Endothelial cell of umbilical vein (primary cell): Measurements from ENCODE around the gene GFOD1. TPM values are rescaled to one million over a fixed set of nuclear protein-coding genes. Genes with fewer than 3 reads are reported as not detected.

Experiments used
- BruUV-seq: library from RNA; stranded (reverse); fragments of 400-500 nt; replicated peaks from 2 replicates; lab custom pipeline; 2021; lab: Mats Ljungman, UMichigan
- CTCF ChIA-PET: fragments of 300-600, 350-600 bp; sonication (Branson Sonifier 250); formaldehyde crosslinking; loops from one replicate; lab custom pipeline; 2021; ENCODE audit warnings: antibody characterized with exemption, inconsistent platforms; lab: Charles Lee
- POLR2A ChIA-PET: fragments of 300-600, 350-600 bp; sonication (Branson Sonifier 250); formaldehyde crosslinking; loops from one replicate; lab custom pipeline; 2021; ENCODE audit warnings: antibody characterized with exemption, inconsistent platforms; lab: Charles Lee
- DNase-seq: peaks from one replicate; pipeline ENCODE4 v3.0.0-alpha.2; 2011; ENCODE audit warnings: low read depth, low spot score
- FAIRE-seq: peaks from 2 replicates; lab custom pipeline; 2011; peaks lifted over from hg19 to GRCh38; lab: Jason Lieb, UNC
- H2AFZ ChIP-seq: 2 replicates; pipeline ENCODE4 v1.6.0; 2012; ENCODE audit warnings: low read depth, low read length, control low read depth, inconsistent platforms
- H3K27ac ChIP-seq: 2 replicates; pipeline ENCODE4 v1.5.1; 2011; ENCODE audit warnings: low read depth, mild to moderate bottlenecking, control low read depth, low read length, moderate library complexity; ENCODE audit not compliant: insufficient read depth
- H3K27me3 ChIP-seq, 2 experiments: 2 replicates each; pipeline versions ENCODE4 v1.6.0 to v1.6.1; 2011; ENCODE audit warnings: low read length in 2 of 2, mixed read lengths in 1 of 2; ENCODE audit not compliant: control insufficient read depth in 2 of 2, insufficient read depth in 2 of 2
- H3K36me3 ChIP-seq, 2 experiments: 2 replicates in 1 of 2; 3 replicates in 1 of 2; pipeline ENCODE4 v1.5.1; 2011; ENCODE audit warnings: low read length in 2 of 2, mild to moderate bottlenecking in 1 of 2, moderate library complexity in 1 of 2; ENCODE audit not compliant: control insufficient read depth in 2 of 2, insufficient read depth in 2 of 2; ENCODE audit errors: extremely low read depth in 1 of 2
- H3K4me1 ChIP-seq: 3 replicates; pipeline ENCODE4 v1.5.1; 2011; ENCODE audit warnings: mild to moderate bottlenecking, low read length; ENCODE audit not compliant: control insufficient read depth, insufficient read depth; ENCODE audit errors: extremely low read depth
- H3K4me2 ChIP-seq: 2 replicates; pipeline ENCODE4 v1.6.1; 2011; ENCODE audit warnings: low read length, control low read depth, mixed read lengths; ENCODE audit not compliant: insufficient read depth
- H3K4me3 ChIP-seq, 3 experiments: fragments of 200-600 bp in 1 of 3; sonication (generic), shearing (Covaris generic) in 1 of 3; replicated peaks in 1 of 3; 2 replicates each; pipeline ENCODE4 v1.5.1; 2011 to 2016; ENCODE audit warnings: control low read depth in 3 of 3, low read length in 3 of 3, mild to moderate bottlenecking in 2 of 3, inconsistent platforms in 1 of 3, low read depth in 1 of 3, moderate library complexity in 1 of 3; ENCODE audit not compliant: insufficient read depth in 1 of 3
- H3K79me2 ChIP-seq: 2 replicates; pipeline ENCODE4 v1.6.0; 2012; ENCODE audit warnings: low read length, inconsistent platforms; ENCODE audit not compliant: control insufficient read depth, insufficient read depth
- H3K9ac ChIP-seq: replicated peaks from 2 replicates; pipeline ENCODE3; 2011; ENCODE audit warnings: low read length, control low read depth; ENCODE audit not compliant: insufficient read depth; ENCODE audit errors: extremely low read depth
- H3K9me1 ChIP-seq: replicated peaks from 3 replicates; pipeline ENCODE4 v1.6.0; 2011; ENCODE audit warnings: mild to moderate bottlenecking, low read length; ENCODE audit not compliant: control insufficient read depth, insufficient read depth; ENCODE audit errors: extremely low read depth
- H3K9me3 ChIP-seq: replicated peaks from 2 replicates; pipeline ENCODE4 v1.5.1; 2012; ENCODE audit warnings: low read length, inconsistent platforms; ENCODE audit not compliant: control insufficient read depth, insufficient read depth
- H4K20me1 ChIP-seq: replicated peaks from 2 replicates; pipeline ENCODE3; 2011; ENCODE audit warnings: mild to moderate bottlenecking, low read length; ENCODE audit not compliant: control insufficient read depth, insufficient read depth; ENCODE audit errors: extremely low read depth
- EZH2 ChIP-seq: IDR thresholded peaks from 2 replicates; pipeline ENCODE4 v1.6.1; 2012; ENCODE audit warnings: borderline replicate concordance, low read depth, mild to moderate bottlenecking, moderate library complexity, low read length, inconsistent platforms; ENCODE audit not compliant: severe bottlenecking
- FOS ChIP-seq: IDR thresholded peaks from 2 replicates; pipeline ENCODE4 v1.6.1; 2011; ENCODE audit warnings: mild to moderate bottlenecking, low read length, moderate library complexity, borderline replicate concordance; ENCODE audit not compliant: insufficient read depth
- GATA2 ChIP-seq: IDR thresholded peaks from 2 replicates; pipeline ENCODE4 v1.7.0; 2011; ENCODE audit warnings: low read depth, mild to moderate bottlenecking, moderate library complexity, mixed read lengths, low read length; ENCODE audit not compliant: insufficient read length, insufficient read depth
- JUN ChIP-seq: IDR thresholded peaks from 2 replicates; pipeline ENCODE4 v1.6.1; 2011; ENCODE audit warnings: borderline replicate concordance, low read depth; ENCODE audit not compliant: insufficient read length, insufficient read depth
- MYC ChIP-seq: IDR thresholded peaks from one replicate; pipeline ENCODE4 v1.6.1; 2011; ENCODE audit warnings: mild to moderate bottlenecking, low read depth, low read length
- POLR2A ChIP-seq: IDR thresholded peaks from 2 replicates; pipeline ENCODE4 v1.6.1; 2012; ENCODE audit warnings: low read depth, mild to moderate bottlenecking, control low read depth, low read length
- POLR2AphosphoS5 ChIP-seq: IDR thresholded peaks from 2 replicates; pipeline ENCODE4 v1.6.1; 2012; ENCODE audit warnings: low read depth, mild to moderate bottlenecking, control low read depth, low read length, moderate library complexity; ENCODE audit not compliant: insufficient read depth
- dilution Hi-C: fragments of 300-500 bp; cut with MboI; formaldehyde crosslinking; loops from one replicate; pipeline ENCODE4 v1.15.0; 2019; ENCODE audit warnings: low sequenced_read_pairs; ENCODE audit not compliant: extremely low pct_ligation_motif_present
- intact Hi-C: fragments of 100-400 bp; cut with micrococcal nuclease; formaldehyde crosslinking; loops from one replicate; pipeline ENCODE4 v1.10.0; 2022
- polyA plus RNA-seq, 4 experiments: library from polyadenylated mRNA; depleted of rRNA in 3 of 4; stranded (reverse) in 3 of 4; unstranded in 1 of 4; fragments of >200 nt; gene quantifications; 2 replicates each; pipeline versions ENCODE4 v1.2.1 to v1.2.3, GENCODE V29; 2011 to 2012; ENCODE audit warnings: missing spikeins in 1 of 4
- total RNA-seq: library from RNA; stranded (reverse); gene quantifications from 2 replicates; pipeline ENCODE4 v1.2.3, GENCODE V29; 2021
- TF ChIP-seq, protein P1 (sequence below): IDR thresholded peaks from 2 replicates; pipeline ENCODE4 v1.6.1; 2011; ENCODE audit not compliant: insufficient read depth, insufficient read length
- TF ChIP-seq, protein P2 (sequence below), 2 donors: IDR thresholded peaks; 1 replicate in 1 of 2; 2 replicates in 1 of 2; pipeline ENCODE4 v1.5.1; 2011; ENCODE audit warnings: low read length in 2 of 2, mild to moderate bottlenecking in 2 of 2, moderate library complexity in 2 of 2, control low read depth in 1 of 2, inconsistent platforms in 1 of 2, low read depth in 1 of 2; ENCODE audit not compliant: insufficient read depth in 1 of 2; ENCODE audit errors: extremely low read depth in 1 of 2

The GFOD1 gene
- total and polyA plus RNA-seq, 2 donors (not counting 3 experiments of a cell fraction or from before 2014, with no cell fraction given): 12.1 to 24.1 TPM

DNA sequence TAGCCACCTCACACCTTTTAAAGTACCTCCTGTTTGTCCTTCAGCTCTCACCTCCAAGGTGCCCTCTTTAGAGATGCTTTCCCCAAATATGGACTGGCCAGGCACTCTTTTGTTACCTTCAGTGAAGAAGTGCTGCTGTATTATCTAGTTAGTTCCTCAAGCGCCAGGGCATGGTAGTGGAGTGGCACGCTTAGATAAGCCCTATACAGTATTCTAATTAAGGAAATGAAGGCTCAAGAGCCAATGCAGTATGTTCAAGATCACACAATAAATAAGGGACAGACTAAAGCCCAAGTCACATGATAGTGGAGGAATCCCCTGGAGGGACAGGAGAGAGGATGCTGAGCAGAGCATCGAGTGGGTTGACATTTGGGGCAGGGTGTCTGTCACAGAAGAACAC, 28.5 kb upstream of the GFOD1 start:
- POLR2A ChIA-PET: no interaction called here
- no peaks in the 10 kb centered on the region for H3K9me1 ChIP-seq
- peaks cover 6% of the 10 kb centered on the region for H3K4me1 ChIP-seq
- intact Hi-C loops (no loop called here), dilution Hi-C loops (no loop called here)
- TF ChIP-seq EZH2 (no peak), POLR2AphosphoS5 (no peak), JUN (no peak), POLR2A (no peak), MYC (no peak), GATA2 (no peak), FOS (no peak)
- TF ChIP-seq, protein P1, sequence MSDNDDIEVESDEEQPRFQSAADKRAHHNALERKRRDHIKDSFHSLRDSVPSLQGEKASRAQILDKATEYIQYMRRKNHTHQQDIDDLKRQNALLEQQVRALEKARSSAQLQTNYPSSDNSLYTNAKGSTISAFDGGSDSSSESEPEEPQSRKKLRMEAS: no peak
- TF ChIP-seq, protein P2, sequence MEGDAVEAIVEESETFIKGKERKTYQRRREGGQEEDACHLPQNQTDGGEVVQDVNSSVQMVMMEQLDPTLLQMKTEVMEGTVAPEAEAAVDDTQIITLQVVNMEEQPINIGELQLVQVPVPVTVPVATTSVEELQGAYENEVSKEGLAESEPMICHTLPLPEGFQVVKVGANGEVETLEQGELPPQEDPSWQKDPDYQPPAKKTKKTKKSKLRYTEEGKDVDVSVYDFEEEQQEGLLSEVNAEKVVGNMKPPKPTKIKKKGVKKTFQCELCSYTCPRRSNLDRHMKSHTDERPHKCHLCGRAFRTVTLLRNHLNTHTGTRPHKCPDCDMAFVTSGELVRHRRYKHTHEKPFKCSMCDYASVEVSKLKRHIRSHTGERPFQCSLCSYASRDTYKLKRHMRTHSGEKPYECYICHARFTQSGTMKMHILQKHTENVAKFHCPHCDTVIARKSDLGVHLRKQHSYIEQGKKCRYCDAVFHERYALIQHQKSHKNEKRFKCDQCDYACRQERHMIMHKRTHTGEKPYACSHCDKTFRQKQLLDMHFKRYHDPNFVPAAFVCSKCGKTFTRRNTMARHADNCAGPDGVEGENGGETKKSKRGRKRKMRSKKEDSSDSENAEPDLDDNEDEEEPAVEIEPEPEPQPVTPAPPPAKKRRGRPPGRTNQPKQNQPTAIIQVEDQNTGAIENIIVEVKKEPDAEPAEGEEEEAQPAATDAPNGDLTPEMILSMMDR (IDR thresholded peaks at IDR 0.05; ENCODE audit: extremely low read depth in 1 of 2, insufficient read depth in 1 of 2, low read depth in 1 of 2, low read length in 2 of 2): no peak
- H3K79me2 ChIP-seq: no peaks in the 10 kb centered on the region
- no peak overlapping the region for H2AFZ ChIP-seq
- H4K20me1 ChIP-seq: no peaks in the 10 kb centered on the region
- H3K9me3 ChIP-seq: no peaks in the 10 kb centered on the region
- no peak overlapping the region for H3K4me2 ChIP-seq
- H3K27ac ChIP-seq: no peak overlapping the region
- FAIRE-seq (no peak), DNase-seq (no peak)
- BruUV-seq: no TSS peak
- H3K36me3 ChIP-seq: no peaks in the 10 kb centered on the region
- H3K9ac ChIP-seq: no peak overlapping the region
- H3K4me3 ChIP-seq: no peak overlapping the region
- CTCF ChIA-PET: no interaction called here
- no peaks in the 10 kb centered on the region for H3K27me3 ChIP-seq
